ENCODE data around the gene GGACT. TPM values are rescaled to one million over a fixed set of nuclear protein-coding genes. Genes with fewer than 3 reads are reported as not detected.

GGACT gene
- total and polyA plus RNA-seq, 2 of the 8 experiments (the other 6 are each of a cell fraction or from before 2014, with no cell fraction given) = 1.1 to 1.5 TPM

DNA sequence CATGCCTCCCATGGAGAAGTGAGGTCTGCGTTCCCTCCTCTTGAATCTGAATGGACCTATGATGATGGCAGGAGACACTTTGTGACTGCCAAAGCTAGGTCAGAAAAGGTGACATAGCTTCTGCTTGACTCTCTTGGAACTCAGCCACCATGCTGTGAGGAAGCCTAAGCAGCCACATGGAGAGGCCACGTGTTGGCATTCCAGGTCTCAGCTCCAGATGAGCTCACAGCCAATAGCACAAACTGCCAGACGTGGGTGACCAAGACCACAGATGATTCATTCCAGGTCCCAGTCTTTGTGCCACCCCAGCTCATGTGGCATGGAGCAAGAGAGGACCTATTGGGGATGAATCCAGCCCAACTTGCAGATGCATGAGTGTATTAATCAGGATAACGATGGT lies 8.7 kb upstream of the GGACT start:
- no peak overlapping the region for H3K23ac ChIP-seq (ENCODE audit: insufficient read length)
- H3K23me2 ChIP-seq (ENCODE audit: low read depth, low read length) = no peaks in the 10 kb centered on the region
- no peak overlapping the region for H3K9ac ChIP-seq (replicated peaks in 1 of 4; ENCODE audit: extremely low read depth in 1 of 4, low read depth in 3 of 4, low read length in 3 of 4)
- H4K20me1 ChIP-seq (replicated peaks in 1 of 2; ENCODE audit: control insufficient read depth in 1 of 2, insufficient read depth in 2 of 2, low read length in 2 of 2) = no peaks in the 10 kb centered on the region
- no peak overlapping the region for H3K4ac ChIP-seq (replicated peaks; ENCODE audit: insufficient read length, low read depth, low read length)
- H2AK5ac ChIP-seq (ENCODE audit: low read depth, low read length) = no peak overlapping the region
- H4K8ac ChIP-seq (ENCODE audit: extremely low read depth, insufficient read depth, low read length) = no peak overlapping the region
- WGBS, 2 experiments (ENCODE audit: extremely low coverage in 1 of 2, insufficient coverage in 1 of 2, insufficient read length in 1 of 2, insufficient replicate concordance in 2 of 2, low coverage in 1 of 2, low lambda C conversion rate in 2 of 2, missing lambda C conversion rate in 1 of 2) = 88% methylated on average over 4 of the region's 4 CpGs; no CpG with 5 or more reads in 1 of the 2 experiments
- H3K4me3 ChIP-seq (ENCODE audit: extremely low read depth in 1 of 4, insufficient read depth in 2 of 4, low read depth in 3 of 4, low read length in 4 of 4) = no peak overlapping the region
- no peaks in the 10 kb centered on the region for H3K79me1 ChIP-seq (ENCODE audit: low read depth, low read length)
- no peak overlapping the region for H2BK120ac ChIP-seq (replicated peaks; ENCODE audit: low read depth, low read length)
- no peak overlapping the region for H4K5ac ChIP-seq (ENCODE audit: insufficient read length, low read depth, low read length)
- FAIRE-seq (no peak), DNase-seq (ENCODE audit: low read depth in 1 of 2, low spot score in 2 of 2) (no peak)
- no peak overlapping the region for H3K18ac ChIP-seq (ENCODE audit: extremely low read depth, low read length)
- ChIA-PET CTCF (ENCODE audit: partially characterized antibody) (interaction anchor here (1.1 to 1.7 kb wide), 2 partner anchors 9 to 25 kb away, joined by 3 to 4 read pairs; no protein-coding TSS in a partner anchor), POLR2A (ENCODE audit: partially characterized antibody) (no interaction called here)
- H3K9me3 ChIP-seq (ENCODE audit: insufficient read depth in 2 of 2, low read depth in 1 of 2, low read length in 1 of 2) = no peaks in the 10 kb centered on the region
- H3K27ac ChIP-seq (ENCODE audit: low read depth, low read length) = no peak overlapping the region
- no peak overlapping the region for H2BK15ac ChIP-seq (ENCODE audit: low read length)
- H2BK5ac ChIP-seq (ENCODE audit: low read depth, low read length) = no peak overlapping the region
- H3K56ac ChIP-seq (replicated peaks; ENCODE audit: insufficient read length, low read depth, low read length) = no peak overlapping the region
- no peaks in the 10 kb centered on the region for H3K27me3 ChIP-seq (replicated peaks in 1 of 4; ENCODE audit: control insufficient read depth in 3 of 4, extremely low read depth in 1 of 4, insufficient read depth in 3 of 4, low read length in 3 of 4)
- H3K4me1 ChIP-seq (replicated peaks in 1 of 4; ENCODE audit: control insufficient read depth in 3 of 4, insufficient read depth in 4 of 4, low read length in 3 of 4) = 0 out of 7 replicates have a peak, but pooled peaks cover 0 to 2% (median 0%) of the 10 kb centered on the region in 4 experiments
- no peak overlapping the region for H3K4me2 ChIP-seq (ENCODE audit: insufficient read depth in 1 of 2, low read depth in 2 of 2, low read length in 2 of 2)
- H3K36me3 ChIP-seq (ENCODE audit: control insufficient read depth in 2 of 4, insufficient read depth in 4 of 4, low read length in 3 of 4) = no peaks in the 10 kb centered on the region
- H3K79me2 ChIP-seq (ENCODE audit: control insufficient read depth in 1 of 2, insufficient read depth in 2 of 2, low read length in 2 of 2) = no peaks in the 10 kb centered on the region
- H2BK20ac ChIP-seq (ENCODE audit: low read length) = no peak overlapping the region
- no peak overlapping the region for H2AFZ ChIP-seq (ENCODE audit: low read length)
- no peak overlapping the region for H2BK12ac ChIP-seq (ENCODE audit: low read depth, low read length)
- H4K91ac ChIP-seq (replicated peaks; ENCODE audit: insufficient read length, low read length) = no peak overlapping the region
- H3K14ac ChIP-seq (ENCODE audit: insufficient read length) = no peak overlapping the region
- TF ChIP-seq HDAC6 (IDR thresholded peaks at IDR 0.05; ENCODE audit: low read depth, low read length) (no peak), RFX5 (IDR thresholded peaks at IDR 0.05; ENCODE audit: borderline replicate concordance, low read depth, low read length) (no peak)

Measured in H1 (cell line).